ENCODE data around the gene MTIF3.

Gene MTIF3

DNA sequence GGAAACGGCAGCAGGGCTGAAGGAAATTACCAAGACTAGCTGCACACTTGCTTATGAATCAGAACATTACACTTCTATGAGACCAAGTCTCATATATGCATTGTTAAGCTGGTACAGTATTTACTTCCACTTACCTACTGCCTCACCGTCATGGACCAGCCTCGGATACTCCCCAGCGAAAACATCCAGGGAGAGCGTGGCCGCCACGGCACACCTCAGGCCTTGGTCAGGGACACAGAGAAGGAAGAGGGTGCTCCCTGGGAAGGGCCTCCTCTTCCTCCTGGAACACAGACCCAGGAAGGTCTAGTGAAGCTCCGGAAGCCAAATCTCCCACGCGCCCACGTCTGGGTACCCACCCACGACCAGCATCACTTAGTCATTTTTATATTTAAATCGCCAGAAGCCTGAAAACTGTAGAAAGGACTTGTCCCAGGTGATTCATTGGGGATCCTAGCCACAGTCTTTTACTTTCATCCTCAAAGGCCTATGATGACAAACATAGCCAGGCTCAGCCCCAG, 24.4 kb upstream of the MTIF3 start:
- no peak overlapping the region for H3K4me3 ChIP-seq (ENCODE audit: control insufficient read depth, low read depth, low read length)
- no peak for DNase-seq (ENCODE audit: low read depth)
- TF ChIP-seq, protein P1, sequence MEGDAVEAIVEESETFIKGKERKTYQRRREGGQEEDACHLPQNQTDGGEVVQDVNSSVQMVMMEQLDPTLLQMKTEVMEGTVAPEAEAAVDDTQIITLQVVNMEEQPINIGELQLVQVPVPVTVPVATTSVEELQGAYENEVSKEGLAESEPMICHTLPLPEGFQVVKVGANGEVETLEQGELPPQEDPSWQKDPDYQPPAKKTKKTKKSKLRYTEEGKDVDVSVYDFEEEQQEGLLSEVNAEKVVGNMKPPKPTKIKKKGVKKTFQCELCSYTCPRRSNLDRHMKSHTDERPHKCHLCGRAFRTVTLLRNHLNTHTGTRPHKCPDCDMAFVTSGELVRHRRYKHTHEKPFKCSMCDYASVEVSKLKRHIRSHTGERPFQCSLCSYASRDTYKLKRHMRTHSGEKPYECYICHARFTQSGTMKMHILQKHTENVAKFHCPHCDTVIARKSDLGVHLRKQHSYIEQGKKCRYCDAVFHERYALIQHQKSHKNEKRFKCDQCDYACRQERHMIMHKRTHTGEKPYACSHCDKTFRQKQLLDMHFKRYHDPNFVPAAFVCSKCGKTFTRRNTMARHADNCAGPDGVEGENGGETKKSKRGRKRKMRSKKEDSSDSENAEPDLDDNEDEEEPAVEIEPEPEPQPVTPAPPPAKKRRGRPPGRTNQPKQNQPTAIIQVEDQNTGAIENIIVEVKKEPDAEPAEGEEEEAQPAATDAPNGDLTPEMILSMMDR (conservative IDR thresholded peaks at IDR 0.05; ENCODE audit: control insufficient read depth, insufficient read depth, low read depth, low read length) = no peak

DNA sequence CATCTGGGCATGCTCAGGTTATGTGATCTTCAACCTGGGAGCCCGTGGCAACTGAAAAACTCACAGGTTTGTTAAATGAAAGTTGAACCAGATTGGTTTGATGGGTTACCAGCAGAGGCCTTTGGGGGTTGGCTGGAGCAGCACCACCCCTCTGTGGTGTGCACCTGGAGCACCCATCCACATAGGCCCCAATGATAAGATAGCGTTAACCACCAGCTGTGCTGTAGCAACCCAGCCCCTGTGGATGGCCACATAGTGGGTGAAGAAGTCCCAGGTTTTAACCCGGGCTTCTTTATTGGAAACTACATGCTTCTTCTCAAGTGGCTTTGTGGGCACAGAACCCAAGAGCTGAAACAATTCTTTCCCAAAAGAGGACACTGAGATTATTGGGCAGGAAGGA, 22.6 kb upstream of the MTIF3 start:
- no peak overlapping the region for H3K4me3 ChIP-seq (ENCODE audit: control insufficient read depth, low read depth, low read length)
- TF ChIP-seq, protein P1 (conservative IDR thresholded peaks at IDR 0.05; ENCODE audit: control insufficient read depth, insufficient read depth, low read depth, low read length) = no peak
- DNase-seq (ENCODE audit: low read depth) = no peak

DNA sequence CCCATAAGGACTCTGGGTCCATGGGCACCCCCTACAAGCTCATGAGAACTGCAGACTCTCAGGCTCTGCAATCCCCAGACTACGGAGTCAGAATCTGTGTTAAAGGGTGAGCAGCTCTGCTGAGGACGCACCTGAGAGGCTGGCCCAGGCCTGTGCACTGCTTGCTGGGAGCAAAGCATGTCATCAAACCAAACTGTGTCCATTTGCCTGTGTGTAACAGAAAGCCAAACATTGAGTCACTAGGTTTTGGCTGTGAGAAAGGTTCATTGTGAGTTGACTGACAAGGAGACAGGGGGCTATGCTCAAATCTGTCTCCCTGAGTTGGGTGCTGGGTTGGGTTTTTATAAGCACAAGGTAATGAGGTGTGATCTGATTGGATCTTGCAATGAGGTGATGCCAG, 22.1 kb upstream of the MTIF3 start:
- TF ChIP-seq, protein P1 (conservative IDR thresholded peaks at IDR 0.05; ENCODE audit: control insufficient read depth, insufficient read depth, low read depth, low read length) = no peak
- DNase-seq (ENCODE audit: low read depth) = no peak
- H3K4me3 ChIP-seq (ENCODE audit: control insufficient read depth, low read depth, low read length) = no peak overlapping the region

DNA sequence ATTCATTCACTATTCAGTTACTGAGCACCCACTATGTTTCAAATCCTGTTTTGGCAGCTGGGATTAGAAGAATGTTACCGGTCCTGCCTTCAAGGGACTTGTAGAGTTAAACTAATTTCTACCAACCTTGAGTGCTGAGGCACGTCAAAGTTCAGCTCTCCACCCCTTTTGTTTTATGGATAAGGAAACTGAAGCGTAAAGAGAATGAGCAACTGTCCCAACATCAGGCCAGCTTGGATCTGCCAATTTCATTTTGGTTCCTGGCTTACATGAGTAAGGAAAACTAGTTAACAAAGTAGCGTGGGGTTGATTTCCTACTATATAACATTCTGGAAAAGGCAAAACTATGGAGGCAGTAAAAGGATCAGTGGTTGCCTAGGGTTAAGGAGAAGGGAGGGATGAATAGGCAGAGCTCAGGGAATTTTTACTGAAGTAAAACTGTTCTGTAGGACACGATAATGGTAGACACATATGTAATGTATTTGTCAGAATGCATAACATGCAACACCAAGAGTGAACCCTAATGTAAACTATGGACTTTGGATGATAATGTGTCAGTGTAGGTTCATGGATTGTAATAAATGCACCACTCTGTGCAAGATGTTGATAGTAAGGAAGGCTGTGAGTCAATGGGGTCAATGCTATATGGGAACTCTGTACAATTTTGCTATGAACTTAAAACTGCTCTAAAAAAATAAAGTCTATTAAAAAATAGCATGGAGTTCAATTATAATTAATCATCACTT, 19.9 kb upstream of the MTIF3 start:
- no peak overlapping the region for H3K4me3 ChIP-seq (ENCODE audit: control insufficient read depth, low read depth, low read length)
- no peak for DNase-seq (ENCODE audit: low read depth)
- TF ChIP-seq, protein P1 (conservative IDR thresholded peaks at IDR 0.05; ENCODE audit: control insufficient read depth, insufficient read depth, low read depth, low read length) = no peak

DNA sequence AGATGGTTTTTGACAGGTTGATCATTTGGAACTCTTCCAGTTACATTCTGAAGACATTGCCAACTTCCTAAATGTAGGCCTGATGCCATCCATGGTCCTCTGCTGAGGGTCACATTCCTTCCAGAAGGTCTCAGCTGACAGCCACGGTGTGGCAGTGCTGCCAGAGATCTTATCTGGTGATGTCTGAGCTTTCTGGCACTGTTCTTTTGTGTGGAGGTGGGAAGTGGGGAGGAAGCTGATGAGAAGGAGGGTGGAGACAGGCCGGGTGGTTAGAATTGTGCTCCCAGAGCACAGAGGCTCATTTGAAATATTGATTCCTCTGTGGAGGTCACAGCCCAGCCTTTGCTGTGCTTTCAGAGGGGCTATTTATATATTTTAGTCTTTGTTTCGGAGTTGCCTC, 16.1 kb upstream of the MTIF3 start:
- no peak overlapping the region for H3K4me3 ChIP-seq (ENCODE audit: control insufficient read depth, low read depth, low read length)
- TF ChIP-seq, protein P1 (conservative IDR thresholded peaks at IDR 0.05; ENCODE audit: control insufficient read depth, insufficient read depth, low read depth, low read length) = no peak
- no peak for DNase-seq (ENCODE audit: low read depth)

DNA sequence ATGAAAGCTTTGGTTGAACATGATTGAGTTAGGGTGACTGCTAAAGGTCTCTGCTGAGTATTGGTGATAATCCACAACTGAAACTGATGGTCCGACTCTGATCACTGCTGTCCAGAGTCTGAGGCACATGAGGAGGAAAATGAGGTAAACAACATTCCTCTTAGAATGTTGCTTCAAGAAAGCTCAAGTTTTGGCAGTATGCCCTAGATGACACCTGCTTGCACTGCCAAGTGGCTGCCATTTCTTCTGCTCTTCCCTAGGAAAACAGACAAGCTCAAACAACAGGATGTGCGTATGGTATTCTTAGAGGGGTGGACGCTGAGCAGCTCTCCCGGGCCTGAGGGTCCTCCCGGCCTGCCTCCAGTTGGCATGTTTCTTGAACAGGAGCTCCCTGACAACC, 15.2 kb upstream of the MTIF3 start:
- TF ChIP-seq, protein P1 (conservative IDR thresholded peaks at IDR 0.05; ENCODE audit: control insufficient read depth, insufficient read depth, low read depth, low read length) = no peak
- no peak overlapping the region for H3K4me3 ChIP-seq (ENCODE audit: control insufficient read depth, low read depth, low read length)
- DNase-seq (ENCODE audit: low read depth) = no peak
